C1 segment of cervical spinal cord (tissue), 14 donors: ENCODE results near the gene GALNT10.

ENCODE experiments used
- DNase-seq, 14 donors: peaks; one replicate each; lab custom pipeline; 2025; lab: John Stamatoyannopoulos, UW

Gene GALNT10

DNA sequence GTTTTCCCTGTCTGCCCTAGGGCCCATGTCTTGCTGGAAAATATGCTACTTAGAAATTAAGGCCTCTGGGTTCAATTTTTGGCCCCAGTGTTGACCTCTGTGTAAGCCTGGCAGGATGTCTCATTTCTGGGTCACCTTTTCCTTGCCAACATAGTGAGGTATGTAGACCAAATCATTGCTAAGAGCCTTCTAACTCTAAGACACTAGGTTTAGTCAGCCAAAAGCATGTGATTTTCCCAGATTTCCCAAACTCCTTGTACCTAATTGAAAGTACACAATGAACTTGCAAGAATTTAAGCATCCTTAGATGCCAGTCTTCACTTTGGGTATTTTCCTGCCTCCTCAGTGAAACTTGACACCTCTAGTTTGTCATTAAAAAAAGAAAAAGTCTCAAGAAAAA is 77.0 kb downstream of the GALNT10 start:
- DNase-seq, result no peak

- DNase-seq, result no peak
Observed at GRCh38 chr5:154268073-154268472, 77.5 kb downstream of the GALNT10 start.

DNA sequence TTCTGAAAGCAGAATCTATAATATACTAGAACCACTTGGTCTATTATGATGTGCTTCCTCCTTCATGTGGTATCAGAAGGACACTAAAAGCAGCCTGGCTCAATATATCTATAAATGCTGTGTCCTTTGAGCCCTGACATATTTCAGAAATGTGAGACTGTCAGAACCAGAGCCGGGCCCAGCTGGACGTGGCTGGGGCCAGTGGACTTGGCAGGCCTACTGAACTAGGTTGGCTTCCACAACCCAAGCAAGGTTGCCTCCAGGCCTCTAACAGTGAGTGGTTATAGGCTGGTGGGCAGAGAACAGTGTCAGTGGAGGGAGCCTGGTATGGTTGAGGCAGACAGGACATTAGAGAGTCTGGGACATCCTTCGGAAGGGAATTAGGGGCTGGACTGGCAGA is 78.9 kb downstream of the GALNT10 start:
- no peak for DNase-seq

DNA sequence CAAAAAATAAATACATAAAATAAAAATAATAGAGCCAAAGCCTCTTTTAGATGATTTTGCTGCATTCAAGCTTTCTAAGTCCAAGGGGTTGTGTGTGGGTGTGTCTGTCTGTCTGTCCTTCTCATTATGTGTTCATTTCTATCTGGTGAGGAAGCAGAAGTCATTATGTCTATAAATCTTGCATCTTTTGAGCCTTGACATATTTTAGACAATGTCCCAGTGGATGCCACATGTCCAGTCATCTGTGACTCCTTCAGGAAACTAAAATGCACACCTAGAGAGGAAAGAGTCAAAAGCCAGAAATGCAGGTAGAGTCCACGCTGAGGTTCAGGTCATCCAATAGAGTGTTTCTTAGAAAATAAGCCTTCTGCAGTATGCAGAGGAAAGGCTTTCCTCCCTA is 80.9 kb downstream of the GALNT10 start:
- DNase-seq, result no peak

DNA sequence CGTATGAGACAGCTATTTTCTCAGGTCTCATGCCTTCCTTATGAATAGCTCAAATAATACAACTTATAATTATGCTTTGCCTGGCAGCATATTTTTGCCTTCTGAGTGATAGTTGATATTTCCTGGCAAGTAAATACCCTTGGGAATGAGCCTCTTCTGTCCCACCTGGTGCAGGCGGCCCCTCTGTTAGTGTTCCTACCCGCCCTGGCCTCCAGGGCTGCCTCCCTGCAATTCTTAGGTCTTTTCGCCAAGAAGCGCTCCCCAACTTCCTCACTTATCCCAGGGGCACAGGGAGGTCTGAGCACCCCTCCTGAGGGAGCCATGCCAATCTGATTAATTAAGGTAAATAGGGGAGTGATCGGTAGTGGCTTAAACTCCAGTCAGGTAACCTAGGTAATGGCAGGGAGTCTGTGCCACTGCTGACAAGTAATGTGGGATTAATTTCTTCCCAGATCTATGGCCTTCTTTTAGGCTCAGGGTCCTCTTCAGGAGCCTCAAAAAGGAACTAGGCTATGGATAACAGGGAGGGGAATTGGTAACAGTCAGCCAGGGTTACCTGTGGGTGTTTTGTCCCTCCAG is 81.5 kb downstream of the GALNT10 start:
- DNase-seq, result no peak

DNA sequence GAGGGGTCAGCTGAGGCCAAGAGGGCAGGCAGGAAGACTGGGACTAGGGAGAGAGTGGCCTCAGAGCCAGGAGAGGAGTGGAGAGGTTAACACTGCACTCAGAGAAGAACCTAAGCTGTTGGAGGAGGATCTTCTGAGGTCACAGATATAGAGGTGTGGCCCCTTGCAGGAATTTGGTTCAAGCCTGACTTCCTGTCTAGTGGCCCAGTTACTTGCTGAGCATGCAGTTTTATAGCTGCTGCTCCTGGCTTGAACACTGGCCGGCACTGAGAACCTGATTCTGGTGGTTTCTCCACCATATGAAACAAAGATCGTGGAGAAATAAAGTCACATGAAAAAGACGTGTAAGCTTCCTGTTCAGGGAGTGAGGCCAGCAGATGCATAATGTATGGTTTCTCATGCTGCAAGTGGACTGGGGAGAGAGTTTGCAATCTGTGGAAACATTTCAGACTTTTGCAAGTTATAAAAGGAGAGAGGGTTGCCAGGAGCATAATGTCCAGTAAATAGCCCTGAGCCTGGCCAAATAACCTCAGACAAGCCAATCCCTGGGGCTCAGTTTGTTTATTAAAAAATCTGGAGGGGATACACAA is 82.6 kb downstream of the GALNT10 start:
- DNase-seq, result peak in 4 of 14 donors; percentile 5 to 18 (median 11)

DNA sequence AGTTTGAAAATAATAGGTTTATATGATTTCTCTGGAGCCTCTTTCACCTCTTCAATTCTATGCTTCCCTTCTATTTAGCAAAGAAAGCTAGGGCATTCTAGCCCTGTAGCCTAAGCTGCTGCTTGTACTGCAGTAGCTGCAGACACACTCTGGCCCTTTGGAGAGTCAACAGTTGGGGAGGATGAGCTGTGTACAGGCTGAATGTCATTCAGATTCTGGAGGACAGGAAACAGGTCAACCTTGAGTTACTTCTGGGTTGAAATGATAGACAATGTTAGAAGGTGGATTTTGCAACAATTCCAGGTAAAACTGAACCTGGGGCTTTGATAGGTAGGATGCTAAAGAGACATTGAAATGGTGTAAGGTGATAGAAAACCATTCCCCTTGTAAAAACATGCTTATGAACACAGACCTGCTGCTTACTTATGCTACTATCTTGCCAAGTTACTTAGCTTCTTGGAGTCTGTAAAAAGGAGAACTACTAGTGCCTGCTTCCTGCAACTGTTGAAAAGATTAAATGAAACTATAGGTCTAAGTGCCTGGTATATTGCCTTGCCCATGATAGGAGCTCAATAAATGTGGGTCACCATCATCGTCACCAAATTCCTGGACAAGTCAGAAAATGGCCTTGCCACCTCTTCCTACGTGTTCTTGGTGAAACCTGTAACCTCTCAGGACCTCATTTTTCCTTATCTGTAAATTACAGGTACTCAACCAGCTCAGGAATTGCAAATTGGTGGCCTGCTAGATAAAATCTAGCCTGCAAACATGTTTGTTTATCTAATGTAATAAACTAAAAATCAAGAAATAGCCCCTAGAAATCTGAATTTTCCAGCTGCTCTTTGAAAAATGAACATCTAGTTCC is 83.7 kb downstream of the GALNT10 start:
- DNase-seq, result no peak

DNA sequence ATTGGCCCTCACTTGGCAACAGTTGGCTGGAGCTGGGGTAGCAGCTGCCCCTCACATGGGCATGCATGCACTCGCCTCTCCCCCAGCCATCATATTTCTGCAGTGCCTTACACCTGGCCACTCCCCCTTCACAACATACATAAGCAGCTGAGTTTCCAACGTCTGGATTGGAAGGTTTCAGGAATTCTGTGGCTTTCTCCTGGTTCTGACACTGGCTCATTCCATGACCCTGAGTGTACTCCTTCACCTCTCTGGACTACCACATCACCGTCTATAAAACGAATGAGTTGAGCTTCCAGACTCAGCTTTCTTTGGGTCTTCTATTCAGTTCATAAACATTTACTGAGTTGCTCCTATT is 84.3 kb downstream of the GALNT10 start:
- no peak for DNase-seq

DNA sequence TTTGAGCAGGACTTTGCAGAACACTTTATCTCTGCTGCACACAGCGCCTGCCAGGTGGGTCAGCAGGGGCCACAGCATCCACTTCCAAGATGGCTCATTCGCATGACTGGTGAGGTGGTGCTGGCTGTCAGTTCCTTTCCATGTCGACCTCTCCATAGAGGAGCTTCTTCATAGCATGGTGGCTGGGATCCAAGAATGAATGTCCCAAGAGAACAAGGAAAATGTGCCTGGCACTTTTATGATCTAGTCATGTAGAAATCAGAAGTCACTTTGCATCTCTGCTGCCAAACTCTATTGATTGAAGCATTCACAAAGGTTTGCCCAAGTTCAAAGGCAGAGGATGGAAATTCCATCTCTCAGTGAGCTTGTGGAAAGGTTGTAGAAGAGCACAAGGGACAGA is 85.0 kb downstream of the GALNT10 start:
- no peak for DNase-seq

GRCh38 chr5:154276261-154276972 is 85.9 kb downstream of the GALNT10 start:
- DNase-seq, result no peak

DNA sequence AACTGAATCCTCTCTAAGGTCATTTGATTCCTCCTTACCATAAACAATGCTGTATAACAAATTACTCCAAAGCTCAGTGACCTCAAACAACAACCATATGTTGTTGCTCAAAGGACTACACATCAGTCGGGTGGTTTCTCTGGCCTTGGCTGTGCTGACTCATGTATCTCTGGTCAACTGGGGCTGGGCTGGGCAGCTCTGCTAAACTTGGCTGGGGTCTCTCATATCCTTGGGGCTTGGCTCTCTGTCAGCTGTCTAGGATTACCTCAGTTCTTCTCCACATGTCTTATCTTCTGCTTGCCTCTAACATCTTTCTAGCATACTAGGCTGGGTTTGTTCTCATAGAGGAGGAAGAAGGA is 86.4 kb downstream of the GALNT10 start:
- no peak for DNase-seq

GRCh38 chr5:154277499-154277898 is 87.0 kb downstream of the GALNT10 start:
- no peak for DNase-seq

GRCh38 chr5:154278186-154278585 is 87.7 kb downstream of the GALNT10 start:
- no peak for DNase-seq

DNA sequence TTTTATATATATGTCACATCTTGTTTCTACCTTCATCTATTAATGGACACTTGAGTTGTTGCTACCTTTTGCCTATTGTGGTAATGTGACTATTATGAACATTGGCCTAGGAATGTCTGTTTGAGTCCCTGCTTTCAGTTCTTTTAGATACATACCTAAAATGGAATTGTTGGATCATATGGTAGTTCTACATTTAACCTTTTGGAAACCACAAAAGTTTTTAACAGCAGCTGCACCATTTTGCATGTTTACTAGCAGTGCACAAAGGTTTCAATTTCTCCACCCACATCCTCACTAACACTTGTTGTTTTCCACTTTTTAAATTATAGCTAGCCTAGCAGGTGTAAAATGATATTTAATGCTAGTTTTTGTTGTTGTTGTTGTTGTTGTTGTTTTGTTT is 88.4 kb downstream of the GALNT10 start:
- no peak for DNase-seq

DNA sequence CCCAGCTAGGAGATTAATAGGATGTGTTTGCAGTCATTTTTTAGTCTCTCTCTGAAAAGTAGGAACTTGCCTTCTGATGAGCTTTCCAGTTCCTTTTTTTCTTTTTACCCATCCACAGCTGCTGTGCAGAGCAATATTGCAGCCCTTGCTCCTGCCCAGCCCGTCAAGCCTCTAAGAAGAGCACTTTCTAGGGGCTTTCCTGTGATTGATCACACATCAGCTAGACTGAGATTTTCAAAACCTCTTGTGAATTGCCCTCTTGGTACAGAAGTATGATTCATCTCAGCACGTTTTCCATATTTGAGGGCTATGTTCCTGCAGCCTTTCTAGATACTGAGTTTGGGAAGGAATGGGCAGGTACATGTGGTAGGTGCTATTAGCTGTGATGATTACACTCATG is 93.9 kb downstream of the GALNT10 start:
- DNase-seq, result no peak

DNA sequence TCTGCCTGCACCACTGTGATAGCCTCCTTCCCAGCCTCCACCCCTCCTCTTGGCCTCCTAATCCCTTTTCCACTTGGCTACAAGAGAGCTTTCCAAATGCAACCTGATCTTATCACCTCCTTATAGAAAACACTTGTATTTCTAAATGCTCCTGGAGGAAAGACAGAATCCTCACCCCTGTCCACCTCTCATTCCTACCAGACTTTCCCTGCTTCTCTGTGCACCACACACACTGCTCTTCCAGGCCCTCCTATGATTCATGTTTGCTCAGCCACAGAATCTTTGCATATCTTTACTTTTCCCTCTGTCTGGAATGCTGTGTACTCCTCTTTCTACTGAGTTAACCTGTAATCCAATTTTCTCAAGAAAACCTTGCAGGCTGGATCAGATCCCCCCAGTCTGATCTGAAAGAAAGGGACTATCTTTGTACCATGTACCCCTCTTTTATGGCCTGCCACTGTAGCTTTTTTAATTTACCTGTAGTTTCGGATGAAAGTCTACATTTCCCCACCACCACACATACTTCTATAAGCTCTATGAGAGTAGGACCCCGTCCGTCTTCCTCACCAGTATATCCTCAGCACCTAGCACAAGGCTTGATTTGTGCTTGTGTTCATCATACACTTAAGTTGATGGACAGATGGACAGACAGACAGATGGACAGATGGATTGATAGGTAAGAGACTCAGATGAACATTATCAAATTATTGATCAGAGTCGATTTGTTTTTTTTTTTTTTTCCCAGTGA is 95.3 kb downstream of the GALNT10 start:
- DNase-seq, result no peak

GRCh38 chr5:154286557-154286956 is 96.0 kb downstream of the GALNT10 start:
- no peak for DNase-seq

GRCh38 chr5:154287136-154287535 is 96.6 kb downstream of the GALNT10 start:
- DNase-seq, result no peak

- peak in 3 of 14 donors; percentile 5 to 20 (median 19) for DNase-seq
Observed at GRCh38 chr5:154288145-154288544, 97.6 kb downstream of the GALNT10 start.

GRCh38 chr5:154291917-154292316 is 101.4 kb downstream of the GALNT10 start:
- DNase-seq, result no peak

DNA sequence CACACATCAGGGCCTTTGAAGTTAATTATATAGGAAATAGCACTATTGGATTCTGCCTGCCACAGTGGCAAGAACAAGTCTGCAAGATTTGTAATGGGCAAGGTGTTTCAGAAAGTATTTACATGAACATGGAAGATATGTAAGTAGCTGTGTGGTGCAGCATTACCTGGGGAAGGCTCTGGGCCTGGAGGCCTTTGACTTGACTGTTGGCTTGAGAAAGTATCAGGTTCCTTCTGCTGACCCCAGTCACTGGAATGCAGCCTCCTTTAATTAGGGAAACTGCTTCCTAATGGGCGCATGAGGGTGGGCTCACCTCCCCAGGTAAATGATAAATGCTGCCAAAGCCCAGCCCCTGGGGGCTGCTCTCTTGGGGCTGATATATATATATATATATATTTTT is 102.7 kb downstream of the GALNT10 start:
- no peak for DNase-seq

- DNase-seq, result no peak
Observed at GRCh38 chr5:154295551-154295950, 105.0 kb downstream of the GALNT10 start.
